HG03064 (cell line): Measurements from ENCODE around the gene SULT4A1.

ENCODE experiments used
- ATAC-seq: cut with Tn5 transposase; IDR thresholded peaks from one replicate; pipeline ENCODE4 v1.9.1; 2021; ENCODE audit warnings: low read depth; ENCODE audit not compliant: unreplicated experiment

Gene SULT4A1

GRCh38 chr22:43847376-43848289 is 14.7 kb downstream of the SULT4A1 start:
- ATAC-seq = no peak

GRCh38 chr22:43846966-43847365 is 15.3 kb downstream of the SULT4A1 start:
- ATAC-seq = no peak

GRCh38 chr22:43845981-43846380 is 16.3 kb downstream of the SULT4A1 start:
- ATAC-seq = no peak

- no peak for ATAC-seq
These were observed 17.5 kb downstream of the SULT4A1 start for GRCh38 chr22:43844560-43845545.

GRCh38 chr22:43843783-43844530 is 18.4 kb downstream of the SULT4A1 start:
- ATAC-seq = no peak

GRCh38 chr22:43841742-43842141 is 20.6 kb downstream of the SULT4A1 start:
- no peak for ATAC-seq

- ATAC-seq = no peak
These were observed 21.5 kb downstream of the SULT4A1 start for GRCh38 chr22:43840851-43841250.

GRCh38 chr22:43840431-43840830 is 21.9 kb downstream of the SULT4A1 start:
- ATAC-seq = no peak

- no peak for ATAC-seq
These were observed 22.5 kb downstream of the SULT4A1 start for GRCh38 chr22:43839781-43840180.

GRCh38 chr22:43838571-43839307 is 23.6 kb downstream of the SULT4A1 start:
- ATAC-seq = no peak

GRCh38 chr22:43838161-43838560 is 24.2 kb downstream of the SULT4A1 start:
- ATAC-seq = no peak

- no peak for ATAC-seq
These were observed 24.6 kb downstream of the SULT4A1 start for GRCh38 chr22:43837666-43838065.

GRCh38 chr22:43835736-43836135 is 26.6 kb downstream of the SULT4A1 start:
- ATAC-seq = no peak

GRCh38 chr22:43835166-43835565 is 27.1 kb downstream of the SULT4A1 start:
- ATAC-seq = no peak

- ATAC-seq = no peak
These were observed 28.8 kb downstream of the SULT4A1 start for GRCh38 chr22:43833286-43834240.

GRCh38 chr22:43832393-43833265 is 29.7 kb downstream of the SULT4A1 start:
- ATAC-seq = no peak

- no peak for ATAC-seq
These were observed 30.5 kb downstream of the SULT4A1 start for GRCh38 chr22:43831561-43832392.
